Stimulated activated naive B cell treated with anti-CD40 and anti-IgM and Interleukin-4, amounts not matched to agents 10 μg/mL and 1 μg/mL and 100 μg/mL, for 72 hours (primary cell): ENCODE results near the gene HOXC11.

Experiments used
- ATAC-seq, 2 donors: fragments of 150-1000 bp; cut with Tn5 transposase; replicated peaks; 2 replicates each; pipeline ENCODE4 v1.10.0; 2021; ENCODE audit warnings: moderate library complexity in 1 of 2
- DNase-seq: peaks from one replicate; pipeline ENCODE4 v3.0.0; 2021
- H3K27ac Mint-ChIP-seq: one replicate; pipeline ENCODE4 v1.8.0; 2022; ENCODE audit warnings: mild to moderate bottlenecking, mixed read lengths
- H3K27me3 Mint-ChIP-seq, 2 donors: one replicate each; pipeline ENCODE4 v1.8.0; 2022; ENCODE audit warnings: mixed read lengths in 2 of 2
- H3K36me3 Mint-ChIP-seq, 2 donors: one replicate each; pipeline ENCODE4 v1.8.0; 2022; ENCODE audit warnings: mixed read lengths in 2 of 2, mild to moderate bottlenecking in 1 of 2
- H3K4me1 Mint-ChIP-seq, 2 donors: one replicate each; pipeline ENCODE4 v1.8.0; 2022; ENCODE audit warnings: mixed read lengths in 2 of 2, mild to moderate bottlenecking in 1 of 2
- H3K4me3 Mint-ChIP-seq, 2 donors: one replicate each; pipeline ENCODE4 v1.8.0; 2022; ENCODE audit warnings: mild to moderate bottlenecking in 2 of 2, mixed read lengths in 2 of 2, moderate library complexity in 1 of 2
- H3K9me3 Mint-ChIP-seq, 2 donors: one replicate each; pipeline ENCODE4 v1.8.0; 2022; ENCODE audit warnings: mixed read lengths in 2 of 2, mild to moderate bottlenecking in 1 of 2

Gene HOXC11

GRCh38 chr12:53968214-53969127 is 4.5 kb upstream of the HOXC11 start:
- H3K9me3 Mint-ChIP-seq, result peaks cover 0 to 14% of the 10 kb centered on the region in 2 donors
- peaks cover 22 to 36% of the 10 kb centered on the region in 2 donors for H3K4me1 Mint-ChIP-seq
- no peak overlapping the region for H3K4me3 Mint-ChIP-seq
- H3K27me3 Mint-ChIP-seq, result peaks cover 93 to 97% of the 10 kb centered on the region in 2 donors
- H3K27ac Mint-ChIP-seq, result no peak overlapping the region
- no peak for DNase-seq
- H3K36me3 Mint-ChIP-seq, result peaks cover 7 to 9% of the 10 kb centered on the region in 2 donors
- no peak for ATAC-seq

GRCh38 chr12:53969588-53970259 is 3.2 kb upstream of the HOXC11 start:
- no peak for DNase-seq
- Mint-ChIP-seq H3K4me3 (no peak overlapping the region), H3K4me1 (peaks cover 21 to 27% of the 10 kb centered on the region in 2 donors), H3K9me3 (peaks cover 0 to 10% of the 10 kb centered on the region in 2 donors), H3K27me3 (peaks cover 86 to 91% of the 10 kb centered on the region in 2 donors), H3K36me3 (peaks cover 7 to 9% of the 10 kb centered on the region in 2 donors), H3K27ac (no peak overlapping the region)
- no peak for ATAC-seq

- H3K27me3 Mint-ChIP-seq, result peaks cover 87 to 91% of the 10 kb centered on the region in 2 donors
- H3K36me3 Mint-ChIP-seq, result peaks cover 8 to 9% of the 10 kb centered on the region in 2 donors
- ATAC-seq, result no peak
- H3K27ac Mint-ChIP-seq, result no peak overlapping the region
- no peak for DNase-seq
- no peak overlapping the region for H3K4me3 Mint-ChIP-seq
- peaks cover 0 to 10% of the 10 kb centered on the region in 2 donors for H3K9me3 Mint-ChIP-seq
- peaks cover 20 to 26% of the 10 kb centered on the region in 2 donors for H3K4me1 Mint-ChIP-seq
Observed at GRCh38 chr12:53970451-53970850, 2.5 kb upstream of the HOXC11 start.

- DNase-seq, result no peak
- Mint-ChIP-seq H3K4me3 (no peak overlapping the region), H3K36me3 (peaks cover 9 to 13% of the 10 kb centered on the region in 2 donors)
Observed at GRCh38 chr12:53971129-53971528, 1.8 kb upstream of the HOXC11 start.

GRCh38 chr12:53971686-53972085 is 1.2 kb upstream of the HOXC11 start:
- ATAC-seq (no peak), DNase-seq (no peak)
- Mint-ChIP-seq H3K36me3 (peaks cover 7 to 13% of the 10 kb centered on the region in 2 donors), H3K27me3 (peaks cover 86 to 90% of the 10 kb centered on the region in 2 donors), H3K9me3 (peaks cover 0 to 10% of the 10 kb centered on the region in 2 donors), H3K4me3 (no peak overlapping the region), H3K27ac (no peak overlapping the region), H3K4me1 (peaks cover 15 to 20% of the 10 kb centered on the region in 2 donors)

More at GRCh38 chr12:53971129-53971528, 1.8 kb upstream of the HOXC11 start:
- peaks cover 0 to 10% of the 10 kb centered on the region in 2 donors for H3K9me3 Mint-ChIP-seq
- ATAC-seq, result no peak
- peaks cover 87 to 91% of the 10 kb centered on the region in 2 donors for H3K27me3 Mint-ChIP-seq
- peak overlapping the region; percentile 68 for H3K27ac Mint-ChIP-seq
- peaks cover 20 to 26% of the 10 kb centered on the region in 2 donors for H3K4me1 Mint-ChIP-seq

- Mint-ChIP-seq H3K9me3 (peaks cover 0 to 10% of the 10 kb centered on the region in 2 donors), H3K27me3 (peaks cover 86 to 90% of the 10 kb centered on the region in 2 donors), H3K4me1 (peaks cover 14 to 18% of the 10 kb centered on the region in 2 donors), H3K27ac (no peak overlapping the region), H3K4me3 (no peak overlapping the region), H3K36me3 (peaks cover 7 to 13% of the 10 kb centered on the region in 2 donors)
- ATAC-seq, result no peak
- DNase-seq, result no peak
Observed at GRCh38 chr12:53972152-53972702, 699 bp upstream of the HOXC11 start.

- DNase-seq (no peak), ATAC-seq (no peak)
- peaks cover 14 to 18% of the 10 kb centered on the region in 2 donors for H3K4me1 Mint-ChIP-seq
- H3K9me3 Mint-ChIP-seq, result peaks cover 0 to 10% of the 10 kb centered on the region in 2 donors
- H3K4me3 Mint-ChIP-seq, result peak overlapping the region; percentile 51 to 64
- H3K27me3 Mint-ChIP-seq, result peaks cover 81 to 90% of the 10 kb centered on the region in 2 donors
- peak overlapping the region; percentile 72 for H3K27ac Mint-ChIP-seq
- H3K36me3 Mint-ChIP-seq, result peaks cover 7 to 13% of the 10 kb centered on the region in 2 donors
Observed at GRCh38 chr12:53973236-53974042, 513 bp downstream of the HOXC11 start.

- peaks cover 0 to 10% of the 10 kb centered on the region in 2 donors for H3K9me3 Mint-ChIP-seq
- peaks cover 80 to 90% of the 10 kb centered on the region in 2 donors for H3K27me3 Mint-ChIP-seq
- DNase-seq, result no peak
- peak within 1 kb of the TSS; percentile 79 for H3K27ac Mint-ChIP-seq
- no peak for ATAC-seq
- peaks cover 7 to 13% of the 10 kb centered on the region in 2 donors for H3K36me3 Mint-ChIP-seq
- H3K4me3 Mint-ChIP-seq, result peak within 1 kb of the TSS; percentile 73
- H3K4me1 Mint-ChIP-seq, result peaks cover 14 to 18% of the 10 kb centered on the region in 2 donors
Observed at GRCh38 chr12:53974084-53975063, 1.4 kb downstream of the HOXC11 start, which contains the start of gene HOTAIR. Gene HOTAIR (minus strand): TSS chr12:53974954.

GRCh38 chr12:53975064-53975471 is 2.1 kb downstream of the HOXC11 start:
- Mint-ChIP-seq H3K27ac (peak overlapping the region; percentile 56), H3K27me3 (peaks cover 78 to 90% of the 10 kb centered on the region in 2 donors), H3K36me3 (peaks cover 7 to 13% of the 10 kb centered on the region in 2 donors), H3K4me3 (peak overlapping the region; percentile 67 to 73), H3K4me1 (peaks cover 14 to 18% of the 10 kb centered on the region in 2 donors), H3K9me3 (peaks cover 0 to 10% of the 10 kb centered on the region in 2 donors)
- DNase-seq (no peak), ATAC-seq (no peak)

- DNase-seq (no peak), ATAC-seq (no peak)
- peaks cover 79 to 90% of the 10 kb centered on the region in 2 donors for H3K27me3 Mint-ChIP-seq
- peak overlapping the region; percentile 79 for H3K27ac Mint-ChIP-seq
- peaks cover 0 to 10% of the 10 kb centered on the region in 2 donors for H3K9me3 Mint-ChIP-seq
- H3K4me1 Mint-ChIP-seq, result peaks cover 15 to 20% of the 10 kb centered on the region in 2 donors
- peaks cover 7 to 13% of the 10 kb centered on the region in 2 donors for H3K36me3 Mint-ChIP-seq
- peak overlapping the region; percentile 67 to 73 for H3K4me3 Mint-ChIP-seq
Observed at GRCh38 chr12:53975479-53976152, 2.7 kb downstream of the HOXC11 start.

- no peak overlapping the region for H3K4me3 Mint-ChIP-seq
- H3K4me1 Mint-ChIP-seq, result peaks cover 15 to 23% of the 10 kb centered on the region in 2 donors
- no peak overlapping the region for H3K27ac Mint-ChIP-seq
- H3K36me3 Mint-ChIP-seq, result peaks cover 7 to 13% of the 10 kb centered on the region in 2 donors
- DNase-seq (no peak), ATAC-seq (no peak)
- peaks cover 79 to 90% of the 10 kb centered on the region in 2 donors for H3K27me3 Mint-ChIP-seq
- H3K9me3 Mint-ChIP-seq, result peaks cover 0 to 10% of the 10 kb centered on the region in 2 donors
Observed at GRCh38 chr12:53976172-53976822, 3.4 kb downstream of the HOXC11 start.
